Activated T-cell treated with anti-CD3 and anti-CD28 coated beads, Interleukin-2, amount 50 U/mL, for 4 hours (primary cell): ENCODE measurements around the gene ZNF268. TPM values are rescaled to one million over a fixed set of nuclear protein-coding genes. Genes with fewer than 3 reads are reported as not detected.

Experiments
- ATAC-seq, 2 donors: fragments of 200-7000 bp; cut with Tn5 transposase; one replicate each; pipeline ENCODE4 v1.10.0; 2021
- DNase-seq: peaks from one replicate; pipeline ENCODE4 v3.0.0-alpha.2; 2020
- H3K27me3 Mint-ChIP-seq: one replicate; pipeline ENCODE4 v1.8.0; 2021; ENCODE audit warnings: low read depth, mixed read lengths
- H3K36me3 Mint-ChIP-seq: one replicate; pipeline ENCODE4 v1.8.0; 2022; ENCODE audit warnings: mixed read lengths; ENCODE audit not compliant: insufficient read depth
- H3K4me1 Mint-ChIP-seq: one replicate; pipeline ENCODE4 v1.8.0; 2021; ENCODE audit warnings: low read depth, mixed read lengths
- H3K4me3 Mint-ChIP-seq: one replicate; pipeline ENCODE4 v1.8.0; 2021; ENCODE audit warnings: mild to moderate bottlenecking, moderate library complexity, mixed read lengths
- H3K9me3 Mint-ChIP-seq: one replicate; pipeline ENCODE4 v1.8.0; 2021; ENCODE audit warnings: mixed read lengths
- total RNA-seq, 3 donors: library from RNA; stranded (reverse); gene quantifications; one replicate each; pipeline ENCODE4 v1.2.1, GENCODE V29; 2021

Gene ZNF268
- 10 to 100 TPM; 17.7 to 19.8 (median 18.0) TPM for total RNA-seq

- H3K9me3 Mint-ChIP-seq: peaks cover 47% of the 10 kb centered on the region
- ATAC-seq (peak; percentile 93), DNase-seq (peak; percentile 82)
- H3K36me3 Mint-ChIP-seq: peaks cover 44% of the 10 kb centered on the region
- H3K27me3 Mint-ChIP-seq: no peaks in the 10 kb centered on the region
- peak within 1 kb of the TSS; percentile 92 for H3K4me3 Mint-ChIP-seq
- H3K4me1 Mint-ChIP-seq: peaks cover 13% of the 10 kb centered on the region
Measured at GRCh38 chr12:133181238-133181959, at the start of gene ZNF268. ZNF268 (plus strand) TSS chr12:133181495; CDS start chr12:133181998, 503 bp downstream.

GRCh38 chr12:133135747-133136146 lies 45.5 kb upstream of the ZNF268 start:
- DNase-seq (no peak), ATAC-seq (no peak)
- peaks cover 71% of the 10 kb centered on the region for H3K36me3 Mint-ChIP-seq
- H3K4me3 Mint-ChIP-seq: no peak overlapping the region
- no peaks in the 10 kb centered on the region for H3K27me3 Mint-ChIP-seq
- peaks cover 60% of the 10 kb centered on the region for H3K9me3 Mint-ChIP-seq
- peaks cover 9% of the 10 kb centered on the region for H3K4me1 Mint-ChIP-seq

GRCh38 chr12:133145981-133146380 lies 35.3 kb upstream of the ZNF268 start:
- H3K4me3 Mint-ChIP-seq: no peak overlapping the region
- H3K27me3 Mint-ChIP-seq: no peaks in the 10 kb centered on the region
- H3K36me3 Mint-ChIP-seq: peaks cover 67% of the 10 kb centered on the region
- H3K9me3 Mint-ChIP-seq: peaks cover 62% of the 10 kb centered on the region
- DNase-seq (no peak), ATAC-seq (no peak)
- no peaks in the 10 kb centered on the region for H3K4me1 Mint-ChIP-seq

- ATAC-seq (no peak), DNase-seq (no peak)
- Mint-ChIP-seq H3K4me1 (no peaks in the 10 kb centered on the region), H3K27me3 (no peaks in the 10 kb centered on the region), H3K9me3 (peaks cover 78% of the 10 kb centered on the region), H3K4me3 (no peak overlapping the region), H3K36me3 (peaks cover 71% of the 10 kb centered on the region)
Measured at GRCh38 chr12:133156125-133156690, 25.1 kb upstream of the ZNF268 start.

GRCh38 chr12:133165776-133166175 lies 15.5 kb upstream of the ZNF268 start:
- no peak overlapping the region for H3K4me3 Mint-ChIP-seq
- peaks cover 62% of the 10 kb centered on the region for H3K9me3 Mint-ChIP-seq
- no peaks in the 10 kb centered on the region for H3K4me1 Mint-ChIP-seq
- no peaks in the 10 kb centered on the region for H3K27me3 Mint-ChIP-seq
- no peak for ATAC-seq
- no peak for DNase-seq
- peaks cover 4% of the 10 kb centered on the region for H3K36me3 Mint-ChIP-seq

- Mint-ChIP-seq H3K27me3 (no peaks in the 10 kb centered on the region), H3K4me3 (no peak overlapping the region), H3K9me3 (peaks cover 44% of the 10 kb centered on the region), H3K4me1 (no peaks in the 10 kb centered on the region), H3K36me3 (peaks cover 4% of the 10 kb centered on the region)
- DNase-seq (no peak), ATAC-seq (no peak)
Measured at GRCh38 chr12:133172491-133172890, 8.8 kb upstream of the ZNF268 start.

GRCh38 chr12:133174901-133175300 lies 6.4 kb upstream of the ZNF268 start:
- no peaks in the 10 kb centered on the region for H3K36me3 Mint-ChIP-seq
- no peak overlapping the region for H3K4me3 Mint-ChIP-seq
- no peaks in the 10 kb centered on the region for H3K27me3 Mint-ChIP-seq
- no peak for ATAC-seq
- peaks cover 39% of the 10 kb centered on the region for H3K9me3 Mint-ChIP-seq
- DNase-seq: no peak
- H3K4me1 Mint-ChIP-seq: no peaks in the 10 kb centered on the region

GRCh38 chr12:133180669-133181068 lies 626 bp upstream of the ZNF268 start:
- no peak for DNase-seq
- peaks cover 13% of the 10 kb centered on the region for H3K4me1 Mint-ChIP-seq

GRCh38 chr12:133190176-133190575 lies 8.9 kb downstream of the ZNF268 start:
- DNase-seq (no peak), ATAC-seq (no peak)
- Mint-ChIP-seq H3K4me3 (no peak overlapping the region), H3K27me3 (no peaks in the 10 kb centered on the region), H3K36me3 (peaks cover 100% of the 10 kb centered on the region), H3K4me1 (no peaks in the 10 kb centered on the region), H3K9me3 (peaks cover 60% of the 10 kb centered on the region)

More at GRCh38 chr12:133180669-133181068, 626 bp upstream of the ZNF268 start:
- ATAC-seq: no peak
- H3K9me3 Mint-ChIP-seq: peaks cover 50% of the 10 kb centered on the region
- peaks cover 36% of the 10 kb centered on the region for H3K36me3 Mint-ChIP-seq
- H3K4me3 Mint-ChIP-seq: peak overlapping the region; percentile 7
- H3K27me3 Mint-ChIP-seq: no peaks in the 10 kb centered on the region

GRCh38 chr12:133192847-133193246 lies 11.6 kb downstream of the ZNF268 start:
- no peak for DNase-seq
- Mint-ChIP-seq H3K36me3 (peaks cover 86% of the 10 kb centered on the region), H3K4me1 (no peaks in the 10 kb centered on the region), H3K9me3 (peaks cover 51% of the 10 kb centered on the region), H3K4me3 (no peak overlapping the region), H3K27me3 (no peaks in the 10 kb centered on the region)
- no peak for ATAC-seq

- H3K4me1 Mint-ChIP-seq: no peaks in the 10 kb centered on the region
- no peak for ATAC-seq
- no peak for DNase-seq
- H3K4me3 Mint-ChIP-seq: no peak overlapping the region
- H3K9me3 Mint-ChIP-seq: peaks cover 48% of the 10 kb centered on the region
- peaks cover 62% of the 10 kb centered on the region for H3K36me3 Mint-ChIP-seq
- H3K27me3 Mint-ChIP-seq: no peaks in the 10 kb centered on the region
Measured at GRCh38 chr12:133201888-133202287, 20.6 kb downstream of the ZNF268 start.

GRCh38 chr12:133202493-133203343 lies 21.4 kb downstream of the ZNF268 start:
- H3K36me3 Mint-ChIP-seq: peaks cover 60% of the 10 kb centered on the region
- no peak overlapping the region for H3K4me3 Mint-ChIP-seq
- ATAC-seq: no peak
- no peak for DNase-seq
- no peaks in the 10 kb centered on the region for H3K27me3 Mint-ChIP-seq
- H3K4me1 Mint-ChIP-seq: no peaks in the 10 kb centered on the region
- H3K9me3 Mint-ChIP-seq: peaks cover 55% of the 10 kb centered on the region

GRCh38 chr12:133203344-133204263 lies 22.3 kb downstream of the ZNF268 start:
- Mint-ChIP-seq H3K4me1 (no peaks in the 10 kb centered on the region), H3K27me3 (no peaks in the 10 kb centered on the region), H3K9me3 (peaks cover 58% of the 10 kb centered on the region), H3K4me3 (no peak overlapping the region), H3K36me3 (peaks cover 62% of the 10 kb centered on the region)
- ATAC-seq (no peak), DNase-seq (no peak)

GRCh38 chr12:133204264-133204603 lies 22.9 kb downstream of the ZNF268 start:
- Mint-ChIP-seq H3K4me3 (no peak overlapping the region), H3K36me3 (peaks cover 58% of the 10 kb centered on the region), H3K4me1 (no peaks in the 10 kb centered on the region), H3K9me3 (peaks cover 58% of the 10 kb centered on the region), H3K27me3 (no peaks in the 10 kb centered on the region)
- ATAC-seq (no peak), DNase-seq (no peak)
